ENCODE data around the gene UQCR10.

The UQCR10 gene

DNA sequence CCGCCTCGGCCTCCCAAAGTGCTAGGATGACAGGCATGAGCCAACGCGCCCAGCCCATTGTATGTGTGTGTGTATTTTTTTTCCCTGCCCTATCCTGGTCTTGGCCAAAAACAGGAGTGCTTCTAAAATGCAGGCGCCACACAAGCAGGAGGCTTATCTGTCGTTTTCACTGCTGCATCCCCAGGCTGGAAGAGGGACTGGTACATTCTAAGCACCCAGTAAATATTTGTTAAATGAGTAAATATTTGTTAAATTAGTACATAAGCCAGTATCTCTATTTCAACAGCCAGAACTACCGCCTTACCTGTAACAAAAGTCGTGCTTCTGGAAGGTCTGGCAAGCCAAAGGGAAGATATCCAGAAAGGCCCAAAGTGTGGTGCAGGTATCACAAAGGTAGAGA, 46.0 kb downstream of the UQCR10 start:
- H3K27ac ChIP-seq = no peak overlapping the region
- TF ChIP-seq, protein P1, sequence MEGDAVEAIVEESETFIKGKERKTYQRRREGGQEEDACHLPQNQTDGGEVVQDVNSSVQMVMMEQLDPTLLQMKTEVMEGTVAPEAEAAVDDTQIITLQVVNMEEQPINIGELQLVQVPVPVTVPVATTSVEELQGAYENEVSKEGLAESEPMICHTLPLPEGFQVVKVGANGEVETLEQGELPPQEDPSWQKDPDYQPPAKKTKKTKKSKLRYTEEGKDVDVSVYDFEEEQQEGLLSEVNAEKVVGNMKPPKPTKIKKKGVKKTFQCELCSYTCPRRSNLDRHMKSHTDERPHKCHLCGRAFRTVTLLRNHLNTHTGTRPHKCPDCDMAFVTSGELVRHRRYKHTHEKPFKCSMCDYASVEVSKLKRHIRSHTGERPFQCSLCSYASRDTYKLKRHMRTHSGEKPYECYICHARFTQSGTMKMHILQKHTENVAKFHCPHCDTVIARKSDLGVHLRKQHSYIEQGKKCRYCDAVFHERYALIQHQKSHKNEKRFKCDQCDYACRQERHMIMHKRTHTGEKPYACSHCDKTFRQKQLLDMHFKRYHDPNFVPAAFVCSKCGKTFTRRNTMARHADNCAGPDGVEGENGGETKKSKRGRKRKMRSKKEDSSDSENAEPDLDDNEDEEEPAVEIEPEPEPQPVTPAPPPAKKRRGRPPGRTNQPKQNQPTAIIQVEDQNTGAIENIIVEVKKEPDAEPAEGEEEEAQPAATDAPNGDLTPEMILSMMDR (IDR thresholded peaks at IDR 0.05; ENCODE audit: low read depth, low read length) = no peak
- no peaks in the 10 kb centered on the region for H3K9me3 ChIP-seq (ENCODE audit: severe bottlenecking)
- DNase-seq = no peak
- H3K27me3 ChIP-seq (ENCODE audit: insufficient read depth, low read depth, severe bottlenecking) = no peaks in the 10 kb centered on the region
- H3K36me3 ChIP-seq = peaks cover 55% of the 10 kb centered on the region
- H3K4me3 ChIP-seq (ENCODE audit: low read depth, low read length) = no peak overlapping the region

DNA sequence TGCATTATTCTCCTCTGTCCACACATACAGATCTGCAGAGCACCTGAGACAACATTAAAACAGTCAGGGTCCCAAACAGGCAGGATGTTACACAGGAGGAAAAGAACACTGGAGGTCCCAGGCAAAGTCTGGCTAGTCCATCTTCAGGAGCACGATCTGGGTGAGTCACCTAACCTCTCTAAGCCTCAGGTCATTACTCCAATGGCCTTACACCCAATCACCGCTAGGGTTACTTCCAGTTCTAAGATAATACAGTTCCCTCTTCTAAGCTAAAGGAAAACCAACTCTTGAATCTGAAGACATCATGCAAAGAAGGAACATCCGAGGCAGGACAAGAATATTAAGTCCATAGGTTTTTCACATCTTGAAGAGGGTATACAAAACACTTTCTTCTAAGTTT, 46.4 kb downstream of the UQCR10 start:
- DNase-seq = no peak
- Histone ChIP-seq H3K36me3 (peaks cover 52% of the 10 kb centered on the region), H3K27ac (no peak overlapping the region)

DNA sequence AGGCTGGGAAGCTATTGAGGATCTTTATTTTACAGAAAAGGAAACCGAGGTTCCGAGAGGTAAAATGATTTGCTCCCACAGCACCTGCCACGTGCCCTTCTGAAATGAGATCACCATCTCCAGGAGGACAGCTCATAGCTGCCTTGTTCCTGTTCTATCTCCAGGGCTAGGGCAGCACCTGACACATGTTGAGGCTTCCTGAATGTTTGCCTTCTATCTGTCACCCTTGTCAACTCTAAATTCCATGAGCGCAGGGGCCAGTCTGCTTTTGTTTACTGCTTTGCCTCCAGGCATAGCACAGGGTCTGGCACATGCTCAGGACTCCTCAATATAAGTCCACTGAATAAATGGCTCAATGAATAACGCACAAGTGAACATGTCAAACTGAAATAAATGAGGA, 46.8 kb downstream of the UQCR10 start:
- H3K9me3 ChIP-seq (ENCODE audit: severe bottlenecking) = no peaks in the 10 kb centered on the region
- H3K27me3 ChIP-seq (ENCODE audit: insufficient read depth, low read depth, severe bottlenecking) = no peaks in the 10 kb centered on the region
- no peak overlapping the region for H3K4me3 ChIP-seq (ENCODE audit: low read depth, low read length)
- no peak for DNase-seq
- TF ChIP-seq, protein P1 (IDR thresholded peaks at IDR 0.05; ENCODE audit: low read depth, low read length) = no peak
- H3K27ac ChIP-seq = no peak overlapping the region
- peaks cover 52% of the 10 kb centered on the region for H3K36me3 ChIP-seq

More for the DNA sequence above, 46.4 kb downstream of the UQCR10 start:
- TF ChIP-seq, protein P1 (IDR thresholded peaks at IDR 0.05; ENCODE audit: low read depth, low read length) = no peak
- no peak overlapping the region for H3K4me3 ChIP-seq (ENCODE audit: low read depth, low read length)
- H3K9me3 ChIP-seq (ENCODE audit: severe bottlenecking) = no peaks in the 10 kb centered on the region
- H3K27me3 ChIP-seq (ENCODE audit: insufficient read depth, low read depth, severe bottlenecking) = no peaks in the 10 kb centered on the region

DNA sequence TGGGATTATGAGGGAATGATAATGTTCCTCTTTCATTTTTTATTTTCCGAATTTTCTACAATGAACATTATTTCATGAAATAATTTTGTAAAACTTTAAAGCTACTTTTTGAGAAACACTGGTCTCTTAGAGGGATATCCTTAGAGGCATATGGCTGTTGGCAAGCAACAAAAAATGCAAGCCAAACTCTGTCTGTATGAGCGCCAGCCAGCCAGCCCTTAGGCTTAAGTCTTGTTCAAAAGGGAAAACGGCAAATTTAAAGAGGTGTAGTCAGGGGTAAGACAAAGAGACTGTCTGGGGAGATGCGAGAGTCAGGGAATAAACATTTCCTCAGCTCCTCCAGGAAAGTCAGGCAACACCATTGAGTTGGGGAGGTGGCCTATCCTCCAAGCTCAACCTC, 48.4 kb downstream of the UQCR10 start:
- H3K36me3 ChIP-seq = peaks cover 56% of the 10 kb centered on the region
- H3K27ac ChIP-seq = no peak overlapping the region
- H3K9me3 ChIP-seq (ENCODE audit: severe bottlenecking) = no peaks in the 10 kb centered on the region
- H3K27me3 ChIP-seq (ENCODE audit: insufficient read depth, low read depth, severe bottlenecking) = no peaks in the 10 kb centered on the region
- H3K4me3 ChIP-seq (ENCODE audit: low read depth, low read length) = no peak overlapping the region
- TF ChIP-seq, protein P1 (IDR thresholded peaks at IDR 0.05; ENCODE audit: low read depth, low read length) = no peak
- no peak for DNase-seq

DNA sequence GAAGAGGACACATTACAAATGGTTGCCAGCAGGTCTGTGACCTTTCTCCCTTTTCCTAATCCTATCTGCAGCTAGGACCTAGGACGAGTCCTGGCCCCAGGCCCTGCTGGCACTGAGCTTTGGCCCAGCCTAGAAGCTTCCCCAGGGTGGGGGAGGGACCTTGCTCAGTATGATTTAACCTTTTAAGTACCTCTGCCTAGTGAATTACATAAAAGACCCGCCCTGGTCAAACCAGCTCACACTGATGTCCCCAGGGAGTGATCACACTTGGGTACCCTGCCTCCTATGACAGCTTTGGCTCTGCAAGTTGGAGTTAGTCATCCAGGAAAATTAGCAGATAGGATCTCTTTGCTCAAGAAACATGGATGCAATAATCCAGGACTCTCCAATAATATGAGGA, 49.0 kb downstream of the UQCR10 start:
- Histone ChIP-seq H3K9me3 (ENCODE audit: severe bottlenecking) (no peaks in the 10 kb centered on the region), H3K36me3 (peaks cover 56% of the 10 kb centered on the region), H3K27me3 (ENCODE audit: insufficient read depth, low read depth, severe bottlenecking) (no peaks in the 10 kb centered on the region), H3K27ac (no peak overlapping the region), H3K4me3 (ENCODE audit: low read depth, low read length) (no peak overlapping the region)
- DNase-seq = no peak
- TF ChIP-seq, protein P1 (IDR thresholded peaks at IDR 0.05; ENCODE audit: low read depth, low read length) = no peak

DNA sequence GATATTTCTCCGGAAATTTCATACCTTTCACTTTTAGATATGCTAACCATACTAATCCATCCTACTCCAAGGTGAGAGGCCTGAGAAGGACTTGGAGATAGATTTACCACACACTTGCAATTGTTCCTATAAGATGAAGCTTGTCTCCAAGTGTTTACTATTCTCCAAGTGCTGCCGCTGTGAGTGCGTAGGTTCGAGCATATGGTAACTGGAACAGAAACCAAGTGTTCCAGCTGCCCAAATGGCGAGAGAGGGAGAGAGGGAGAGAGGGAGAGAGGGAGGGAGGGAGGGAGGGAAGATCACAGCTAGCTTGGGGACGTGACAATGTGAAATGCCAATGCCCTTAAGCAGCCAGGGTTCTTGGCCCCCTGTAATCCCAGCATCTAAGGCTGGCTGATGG, 49.4 kb downstream of the UQCR10 start:
- Histone ChIP-seq H3K36me3 (peaks cover 56% of the 10 kb centered on the region), H3K4me3 (ENCODE audit: low read depth, low read length) (no peak overlapping the region), H3K27ac (no peak overlapping the region), H3K27me3 (ENCODE audit: insufficient read depth, low read depth, severe bottlenecking) (no peaks in the 10 kb centered on the region), H3K9me3 (ENCODE audit: severe bottlenecking) (no peaks in the 10 kb centered on the region)
- no peak for DNase-seq
- TF ChIP-seq, protein P1 (IDR thresholded peaks at IDR 0.05; ENCODE audit: low read depth, low read length) = no peak
